ENCODE measurements around the gene CAMTA1. TPM values are rescaled to one million over a fixed set of nuclear protein-coding genes. Genes with fewer than 3 reads are reported as not detected.
"Not testable (repeated sequence)": the region's sequence is repeated elsewhere in the genome, so short reads cannot be mapped to it uniquely, and the experiment has no call there.

CAMTA1 gene
- total RNA-seq, 1 donor from 2014 or later: 67.9 TPM

- DNase-seq (ENCODE audit: low spot score): no peak
These were observed 801.0 kb downstream of the CAMTA1 start for GRCh38 chr1:7586031-7586941.

- DNase-seq (ENCODE audit: low spot score): no peak
These were observed 802.0 kb downstream of the CAMTA1 start for GRCh38 chr1:7587108-7587772.

- DNase-seq (ENCODE audit: low spot score): no peak
These were observed 802.7 kb downstream of the CAMTA1 start for GRCh38 chr1:7587773-7588456.

- DNase-seq (ENCODE audit: low spot score): no peak
These were observed 803.2 kb downstream of the CAMTA1 start for GRCh38 chr1:7588457-7588827.

GRCh38 chr1:7589080-7589735, 804.0 kb downstream of the CAMTA1 start:
- DNase-seq (ENCODE audit: low spot score): no peak

GRCh38 chr1:7589774-7590425, 804.6 kb downstream of the CAMTA1 start:
- no peak for DNase-seq (ENCODE audit: low spot score)

GRCh38 chr1:7590426-7590790, 805.2 kb downstream of the CAMTA1 start:
- DNase-seq (ENCODE audit: low spot score): no peak

- no peak for DNase-seq (ENCODE audit: low spot score)
These were observed 806.3 kb downstream of the CAMTA1 start for GRCh38 chr1:7591565-7591964.

GRCh38 chr1:7592120-7592798, 807.0 kb downstream of the CAMTA1 start:
- DNase-seq (ENCODE audit: low spot score): no peak

- no peak for DNase-seq (ENCODE audit: low spot score)
These were observed 808.9 kb downstream of the CAMTA1 start for GRCh38 chr1:7594002-7594713.

- no peak for DNase-seq (ENCODE audit: low spot score)
These were observed 809.6 kb downstream of the CAMTA1 start for GRCh38 chr1:7594714-7595295.

- DNase-seq (ENCODE audit: low spot score): no peak
These were observed 810.1 kb downstream of the CAMTA1 start for GRCh38 chr1:7595336-7595735.

GRCh38 chr1:7596126-7596965, 811.1 kb downstream of the CAMTA1 start:
- DNase-seq (ENCODE audit: low spot score): no peak

- not testable (repeated sequence) for DNase-seq (ENCODE audit: low spot score)
These were observed 812.8 kb downstream of the CAMTA1 start for GRCh38 chr1:7598058-7598457.

- DNase-seq (ENCODE audit: low spot score): not testable (repeated sequence)
These were observed 819.7 kb downstream of the CAMTA1 start for GRCh38 chr1:7604906-7605305.

GRCh38 chr1:7606096-7606495, 820.8 kb downstream of the CAMTA1 start:
- DNase-seq (ENCODE audit: low spot score): no peak

GRCh38 chr1:7607097-7607496, 821.8 kb downstream of the CAMTA1 start:
- DNase-seq (ENCODE audit: low spot score): no peak

GRCh38 chr1:7608628-7609305, 823.5 kb downstream of the CAMTA1 start:
- no peak for DNase-seq (ENCODE audit: low spot score)

Data from mucosa of gallbladder (tissue), 1 donor.